WTC11 (cell line): ENCODE measurements around the gene DCST2. TPM values are rescaled to one million over a fixed set of nuclear protein-coding genes. Genes with fewer than 3 reads are reported as not detected.
"Not testable (repeated sequence)": the region's sequence is repeated elsewhere in the genome, so short reads cannot be mapped to it uniquely, and the experiment has no call there.

Experiments used
- ATAC-seq: fragments of 200-7000 bp; cut with Tn5 transposase; 2 replicates; pipeline ENCODE4 v1.10.0; 2021; ENCODE audit warnings: mild to moderate bottlenecking, moderate library complexity
- CTCF ChIA-PET: fragments of 300-600 bp; sonication (Branson Sonifier 250); formaldehyde crosslinking; loops from one replicate; lab custom pipeline; 2021; ENCODE audit warnings: antibody characterized with exemption; lab: Charles Lee
- POLR2A ChIA-PET: fragments of 350-600 bp; sonication (Branson Sonifier 250); formaldehyde crosslinking; loops from one replicate; lab custom pipeline; 2021; ENCODE audit warnings: antibody characterized with exemption; lab: Charles Lee
- DNase-seq: peaks from one replicate; pipeline ENCODE4 v3.0.0; 2021; ENCODE audit warnings: low spot score
- H3K27ac Mint-ChIP-seq: 2 replicates; pipeline ENCODE4 v1.8.0; 2021; ENCODE audit warnings: mixed read lengths
- H3K27me3 Mint-ChIP-seq: 2 replicates; pipeline ENCODE4 v1.8.0; 2021; ENCODE audit warnings: low read depth, mild to moderate bottlenecking, moderate library complexity, mixed read lengths
- H3K36me3 Mint-ChIP-seq: 2 replicates; pipeline ENCODE4 v1.8.0; 2021; ENCODE audit warnings: mixed read lengths
- H3K4me1 Mint-ChIP-seq: 2 replicates; pipeline ENCODE4 v1.8.0; 2022; ENCODE audit warnings: mixed read lengths
- H3K4me3 Mint-ChIP-seq: 2 replicates; pipeline ENCODE4 v1.8.0; 2021; ENCODE audit warnings: mild to moderate bottlenecking, moderate library complexity, mixed read lengths
- H3K9me3 Mint-ChIP-seq: 2 replicates; pipeline ENCODE4 v1.8.0; 2021; ENCODE audit warnings: mixed read lengths
- CTCF ChIP-seq: fragments of 200-600 bp; IDR thresholded peaks from 2 replicates; pipeline ENCODE4 v1.8.0; 2022; ENCODE audit warnings: antibody characterized with exemption
- ERG ChIP-seq: fragments of 250-450 bp; sonication (Bioruptor Pico); IDR thresholded peaks from 2 replicates; pipeline ENCODE4 v1.8.0; 2021; ENCODE audit warnings: mild to moderate bottlenecking
- ETV6 ChIP-seq: sonication (generic); formaldehyde crosslinking; IDR thresholded peaks from 2 replicates; pipeline ENCODE4 v1.8.1; 2022; ENCODE audit warnings: mild to moderate bottlenecking, missing genetic modification reagents
- JAZF1 ChIP-seq: fragments of 250-450 bp; sonication (Bioruptor Pico); IDR thresholded peaks from 2 replicates; pipeline ENCODE4 v1.9.0; 2021; ENCODE audit warnings: moderate library complexity, mild to moderate bottlenecking, inconsistent platforms
- NFE2L1 ChIP-seq: sonication (generic); formaldehyde crosslinking; IDR thresholded peaks from 2 replicates; pipeline ENCODE4 v1.8.1; 2023; ENCODE audit warnings: missing genetic modification reagents
- ZNF219 ChIP-seq: sonication (generic); formaldehyde crosslinking; IDR thresholded peaks from 2 replicates; pipeline ENCODE4 v1.8.0; 2023; ENCODE audit warnings: missing genetic modification reagents, mild to moderate bottlenecking, borderline replicate concordance
- ZNF416 ChIP-seq: fragments of 250-450 bp; sonication (Bioruptor Pico); IDR thresholded peaks from 2 replicates; pipeline ENCODE4 v1.9.0; 2021; ENCODE audit warnings: mild to moderate bottlenecking, inconsistent platforms
- ZNF671 ChIP-seq: fragments of 250-450 bp; sonication (Bioruptor Pico); IDR thresholded peaks from 2 replicates; pipeline ENCODE4 v1.8.0; 2021; ENCODE audit warnings: mild to moderate bottlenecking
- total RNA-seq: library from RNA; stranded (reverse); gene quantifications from 3 replicates; pipeline ENCODE4 v1.2.3, GENCODE V29; 2021

The DCST2 gene
- total RNA-seq, 1 experiment from 2014 or later: 0.83 TPM

DNA sequence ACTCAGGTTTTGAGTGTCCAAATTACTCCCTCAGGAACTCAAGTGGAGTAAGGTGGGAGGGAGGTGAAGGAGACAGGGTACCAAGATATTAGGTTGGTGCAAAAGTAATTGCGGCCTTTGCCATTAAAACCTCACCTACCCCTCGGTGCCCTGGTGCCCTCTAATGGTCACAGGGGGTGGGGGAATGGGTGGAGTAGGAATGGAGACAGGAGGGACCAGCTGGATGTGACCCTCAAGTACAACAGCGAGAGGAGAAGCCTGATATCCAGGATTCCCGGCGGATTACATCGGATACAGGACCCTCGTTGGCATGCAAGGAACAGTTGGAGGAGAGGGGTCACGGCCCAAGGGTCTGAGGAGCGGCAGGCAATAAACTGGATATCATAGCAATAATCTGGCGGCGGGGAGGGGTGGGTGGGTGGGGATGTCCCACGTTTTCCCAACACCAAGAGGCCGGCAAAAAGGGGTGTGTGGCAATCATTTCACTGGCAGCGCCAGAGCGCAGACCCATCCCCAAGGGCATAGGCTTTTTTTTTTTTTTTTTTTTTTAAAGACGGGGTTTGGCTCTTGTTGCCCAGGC, 35.3 kb downstream of the DCST2 start:
- DNase-seq: no peak
- ATAC-seq: no peak
- Mint-ChIP-seq H3K9me3 (no peaks in the 10 kb centered on the region), H3K36me3 (no peaks in the 10 kb centered on the region), H3K4me1 (peaks cover 20% of the 10 kb centered on the region), H3K27me3 (no peaks in the 10 kb centered on the region; the same call in 1 of the 2 replicates), H3K27ac (no peak overlapping the region), H3K4me3 (peak overlapping the region; percentile 88)
- CTCF ChIA-PET: interaction anchor here (0.5 to 10.3 kb wide), 35 partner anchors 8 to 439 kb away, joined by 3 to 176 read pairs (median 8); partner anchors contain the start of genes ADAM15, EFNA3, FLAD1 and KRTCAP2
- POLR2A ChIA-PET: interaction anchor here (0.6 to 13.0 kb wide), 9 partner anchors 16 to 196 kb away, joined by 3 to 176 read pairs (median 8); partner anchors contain the start of genes ADAM15, CKS1B, FLAD1 and PBXIP1
- TF ChIP-seq ERG (0 out of 2 replicates have a peak, but pooled peaks have one; percentile 35), ZNF219 (CRISPR knock-in tag) (no peak)

DNA sequence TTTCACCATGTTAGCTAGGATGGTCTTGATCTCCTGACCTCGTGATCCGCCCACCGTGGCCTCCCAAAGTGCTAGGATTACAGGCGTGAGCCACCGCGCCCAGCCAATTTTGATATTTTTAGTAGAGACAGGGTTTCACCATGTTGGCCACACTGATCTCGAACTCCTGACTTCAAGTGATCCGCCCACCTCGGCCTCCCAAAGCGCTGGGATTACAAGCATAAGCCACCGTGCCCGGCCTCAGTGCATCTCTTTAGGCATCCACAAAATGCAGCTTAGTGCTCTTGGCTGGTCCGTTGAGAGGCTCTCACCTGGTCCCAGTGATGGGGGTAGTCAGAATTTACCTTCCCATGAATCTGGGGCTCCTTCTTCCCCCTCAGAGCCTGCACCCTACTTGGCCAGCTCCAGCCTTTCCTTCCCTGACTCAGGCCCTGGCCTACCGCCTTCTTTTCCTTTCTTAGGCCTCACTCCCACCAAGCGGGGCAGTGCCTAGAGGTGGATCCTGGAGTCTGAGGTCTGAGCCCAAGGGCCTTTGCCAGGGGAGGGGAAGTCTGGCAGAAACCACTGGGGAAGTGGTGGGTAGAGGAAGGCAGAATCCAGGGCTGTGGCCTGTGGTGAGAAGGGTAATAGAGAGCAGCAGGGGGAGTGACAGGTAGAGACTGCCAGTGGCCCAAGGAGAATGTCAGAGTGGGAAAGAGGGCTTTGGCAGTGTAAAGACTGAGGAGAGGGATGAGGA, 36.4 kb downstream of the DCST2 start:
- DNase-seq (no peak), ATAC-seq (no peak)
- TF ChIP-seq ZNF671: no peak
- TF ChIP-seq ZNF416: no peak
- TF ChIP-seq ZNF219 (CRISPR knock-in tag): no peak
- TF ChIP-seq NFE2L1 (CRISPR knock-in tag): no peak
- no peak for TF ChIP-seq CTCF
- Mint-ChIP-seq H3K27me3 (no peaks in the 10 kb centered on the region; the same call in 1 of the 2 replicates), H3K36me3 (no peaks in the 10 kb centered on the region), H3K4me3 (no peak overlapping the region), H3K9me3 (no peaks in the 10 kb centered on the region), H3K27ac (no peak overlapping the region), H3K4me1 (peaks cover 26% of the 10 kb centered on the region)
- ChIA-PET POLR2A (interaction anchor here (0.7 to 13.0 kb wide), 3 partner anchors 19 to 86 kb away, joined by 6 to 176 read pairs (median 22); partner anchors contain the start of genes CKS1B and SHC1), CTCF (interaction anchor here (0.7 to 10.3 kb wide), 16 partner anchors 14 to 1027 kb away, joined by 3 to 176 read pairs (median 8); partner anchors contain the start of genes ADAM15, FLAD1, PBXIP1 and PYGO2)

DNA sequence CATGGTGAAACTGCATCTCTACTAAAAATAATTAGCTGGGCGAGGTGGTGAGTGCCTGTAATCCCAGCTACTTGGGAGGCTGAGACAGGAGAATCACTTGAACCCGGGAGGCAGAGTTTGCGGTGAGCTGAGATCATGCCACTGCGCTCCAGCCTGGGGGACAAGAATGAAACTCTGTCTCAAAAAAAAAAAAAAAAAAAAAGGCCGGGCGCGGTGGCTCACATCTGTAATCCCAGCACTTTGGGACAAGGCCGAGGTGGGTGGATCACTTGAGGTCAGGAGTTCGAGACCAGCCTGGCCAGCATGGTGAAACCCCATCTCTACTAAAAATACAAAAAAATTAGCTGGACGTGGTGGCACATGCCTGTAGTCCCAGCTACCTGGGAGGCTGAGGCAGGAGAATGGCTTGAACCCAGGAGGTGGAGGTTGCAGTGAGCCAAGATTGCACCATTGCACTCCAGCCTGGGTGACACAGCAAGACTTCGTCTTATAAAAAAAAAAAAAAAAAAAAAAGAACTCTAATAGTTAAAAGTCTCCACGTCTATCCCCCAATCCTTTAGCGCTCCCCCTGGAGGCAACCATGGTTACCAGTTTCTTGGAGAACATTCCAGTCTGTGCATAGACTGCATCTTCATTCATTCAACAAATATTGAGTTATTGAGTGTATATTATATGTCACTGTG, 38.1 kb downstream of the DCST2 start:
- not testable (repeated sequence) for H3K4me3 Mint-ChIP-seq, H3K9me3 Mint-ChIP-seq, ATAC-seq, H3K27ac Mint-ChIP-seq, H3K27me3 Mint-ChIP-seq, H3K36me3 Mint-ChIP-seq
- CTCF ChIA-PET: interaction anchor here (0.7 to 10.3 kb wide), 21 partner anchors 12 to 1706 kb away, joined by 3 to 176 read pairs (median 8); partner anchors contain the start of genes ADAM15, FLAD1, PBXIP1 and PYGO2
- H3K4me1 Mint-ChIP-seq: peaks cover 26% of the 10 kb centered on the region
- DNase-seq: peak; percentile 72
- POLR2A ChIA-PET: interaction anchor here (0.7 to 13.0 kb wide), 4 partner anchors 12 to 31 kb away, joined by 4 to 176 read pairs (median 8); partner anchors contain the start of genes CKS1B, FLAD1 and SHC1
- 0 out of 2 replicates have a peak, but pooled peaks have one; percentile 12 for TF ChIP-seq CTCF

- Mint-ChIP-seq H3K27me3 (no peaks in the 10 kb centered on the region; the same call in 1 of the 2 replicates), H3K4me1 (peaks cover 20% of the 10 kb centered on the region), H3K9me3 (no peaks in the 10 kb centered on the region), H3K36me3 (peaks cover 6% of the 10 kb centered on the region), H3K4me3 (no peak overlapping the region), H3K27ac (no peak overlapping the region)
- TF ChIP-seq JAZF1 (CRISPR knock-in tag) (no peak), ETV6 (CRISPR knock-in tag) (no peak)
- no peak for ATAC-seq
- ChIA-PET POLR2A (interaction anchor here (1.1 to 13.0 kb wide), 5 partner anchors 11 to 51 kb away, joined by 3 to 176 read pairs (median 6); partner anchors contain the start of genes CKS1B, FLAD1, PYGO2 and SHC1), CTCF (interaction anchor here (0.7 to 10.3 kb wide), 14 partner anchors 12 to 389 kb away, joined by 3 to 176 read pairs (median 10); partner anchors contain the start of genes ADAM15, FLAD1, PBXIP1 and PMVK)
- no peak for DNase-seq
Observed at GRCh38 chr1:154994591-154994990, 39.0 kb downstream of the DCST2 start.
